ENCODE results near the gene MORC3.

The MORC3 gene

DNA sequence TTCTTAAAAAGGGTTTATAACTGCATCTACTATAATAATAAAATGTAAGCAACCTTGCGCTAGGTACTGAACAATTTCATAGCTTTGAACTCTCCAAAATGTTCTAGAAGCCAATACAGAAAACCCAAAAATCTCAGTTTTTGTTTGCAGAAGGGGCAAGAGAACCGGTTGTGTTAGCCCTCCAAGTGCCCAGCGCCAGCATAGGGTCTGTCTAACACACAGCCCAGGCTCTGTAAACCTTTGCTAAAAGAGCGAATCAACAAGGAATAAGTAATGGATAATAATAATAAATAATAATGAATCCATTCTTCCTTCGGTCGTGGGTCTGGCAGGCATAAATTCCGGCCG is 64.9 kb downstream of the MORC3 start:
- peak overlapping the region; percentile 84; the same call in 1 of the 2 replicates for H3K4me2 ChIP-seq (ENCODE audit: insufficient read depth, low read length)
- peaks cover 38% of the 10 kb centered on the region for H3K4me1 ChIP-seq (ENCODE audit: insufficient read depth, low read length)
- no peaks in the 10 kb centered on the region for H3K9me3 ChIP-seq (ENCODE audit: insufficient read depth, low read length, severe bottlenecking)
- peaks cover 5% of the 10 kb centered on the region; the same call in 1 of the 2 replicates for H4K20me1 ChIP-seq (ENCODE audit: insufficient read depth, low read length)
- TF ChIP-seq EZH2 (IDR thresholded peaks at IDR 0.05; ENCODE audit: borderline replicate concordance, low read depth, low read length, severe bottlenecking), result no peak
- TF ChIP-seq, protein P1, sequence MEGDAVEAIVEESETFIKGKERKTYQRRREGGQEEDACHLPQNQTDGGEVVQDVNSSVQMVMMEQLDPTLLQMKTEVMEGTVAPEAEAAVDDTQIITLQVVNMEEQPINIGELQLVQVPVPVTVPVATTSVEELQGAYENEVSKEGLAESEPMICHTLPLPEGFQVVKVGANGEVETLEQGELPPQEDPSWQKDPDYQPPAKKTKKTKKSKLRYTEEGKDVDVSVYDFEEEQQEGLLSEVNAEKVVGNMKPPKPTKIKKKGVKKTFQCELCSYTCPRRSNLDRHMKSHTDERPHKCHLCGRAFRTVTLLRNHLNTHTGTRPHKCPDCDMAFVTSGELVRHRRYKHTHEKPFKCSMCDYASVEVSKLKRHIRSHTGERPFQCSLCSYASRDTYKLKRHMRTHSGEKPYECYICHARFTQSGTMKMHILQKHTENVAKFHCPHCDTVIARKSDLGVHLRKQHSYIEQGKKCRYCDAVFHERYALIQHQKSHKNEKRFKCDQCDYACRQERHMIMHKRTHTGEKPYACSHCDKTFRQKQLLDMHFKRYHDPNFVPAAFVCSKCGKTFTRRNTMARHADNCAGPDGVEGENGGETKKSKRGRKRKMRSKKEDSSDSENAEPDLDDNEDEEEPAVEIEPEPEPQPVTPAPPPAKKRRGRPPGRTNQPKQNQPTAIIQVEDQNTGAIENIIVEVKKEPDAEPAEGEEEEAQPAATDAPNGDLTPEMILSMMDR (IDR thresholded peaks at IDR 0.05; ENCODE audit: borderline replicate concordance, extremely low read depth, low read length, poor library complexity, severe bottlenecking), result no peak
- H3K9ac ChIP-seq (ENCODE audit: low read depth, low read length), result no peak overlapping the region
- peaks cover 38% of the 10 kb centered on the region for H3K79me2 ChIP-seq (ENCODE audit: insufficient read depth, low read length)
- no peaks in the 10 kb centered on the region for H3K27me3 ChIP-seq (ENCODE audit: insufficient read depth, low read length, poor library complexity)
- peak overlapping the region; percentile 82 for H2AFZ ChIP-seq (ENCODE audit: low read depth, low read length)
- peak; percentile 41 for ATAC-seq (ENCODE audit: insufficient read depth, low read depth)
- no peak overlapping the region for H3K27ac ChIP-seq (ENCODE audit: low read length)
- H3K36me3 ChIP-seq (ENCODE audit: insufficient read depth, low read length), result peaks cover 37% of the 10 kb centered on the region
- DNase-seq, result no peak
- H3K4me3 ChIP-seq (ENCODE audit: low read depth in 1 of 2, low read length in 2 of 2), result peak overlapping the region; percentile 89 to 96; a peak in 3 of 4 replicates

DNA sequence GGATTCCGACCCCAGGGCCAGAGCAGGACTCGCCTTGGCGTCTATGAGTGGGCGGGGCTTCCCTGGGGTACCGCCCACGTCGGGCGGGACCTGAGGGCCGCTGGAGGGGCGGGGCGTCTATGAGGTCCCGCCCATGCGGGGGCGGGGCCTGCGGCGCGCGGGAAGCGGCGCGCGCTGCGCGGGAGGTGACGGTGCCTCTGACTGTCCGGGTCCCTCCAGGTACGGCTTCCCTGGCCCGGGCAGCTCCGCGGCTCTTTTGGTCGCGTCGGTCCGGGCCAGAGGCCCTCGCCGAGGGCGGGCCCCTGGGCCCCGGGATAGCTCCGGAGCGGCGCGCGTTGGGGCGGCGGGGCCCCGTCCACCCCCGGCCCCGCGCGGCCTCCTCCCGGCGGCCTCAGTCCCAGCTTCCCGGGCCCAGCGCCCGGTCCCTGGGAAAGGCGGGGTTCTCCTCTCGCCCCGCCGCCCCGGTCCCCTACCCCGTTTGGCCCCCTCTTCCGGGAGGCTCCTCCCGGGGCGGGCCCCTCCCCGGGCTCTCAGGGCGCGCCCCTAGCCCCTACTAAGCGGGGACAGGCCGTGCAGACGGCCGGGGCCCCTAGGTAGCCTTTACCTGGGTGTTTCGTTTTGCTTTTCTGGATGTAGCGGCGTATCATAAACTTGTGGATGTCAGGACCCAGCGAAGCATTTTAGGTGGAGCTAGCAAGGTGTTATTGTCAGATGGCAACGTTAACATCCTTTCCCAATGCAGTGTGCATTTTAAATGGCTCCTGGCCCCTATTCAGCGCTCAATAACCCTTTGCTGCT is 65.4 kb downstream of the MORC3 start, which contains the start of gene CHAF1B:
TSS of gene CHAF1B (plus strand) at position 160 of the 798 bp plus-strand sequence. CDS start 745 bp downstream, outside the sequence.
- TF ChIP-seq, protein P1 (IDR thresholded peaks at IDR 0.05; ENCODE audit: borderline replicate concordance, extremely low read depth, low read length, poor library complexity, severe bottlenecking), result no peak
- no peak for TF ChIP-seq EZH2 (IDR thresholded peaks at IDR 0.05; ENCODE audit: borderline replicate concordance, low read depth, low read length, severe bottlenecking)
- Histone ChIP-seq H3K4me1 (ENCODE audit: insufficient read depth, low read length) (peaks cover 38% of the 10 kb centered on the region), H3K4me3 (ENCODE audit: low read depth in 1 of 2, low read length in 2 of 2) (peak within 1 kb of the TSS; percentile 89 to 96), H3K9me3 (ENCODE audit: insufficient read depth, low read length, severe bottlenecking) (no peaks in the 10 kb centered on the region), H3K4me2 (ENCODE audit: insufficient read depth, low read length) (peak within 1 kb of the TSS; percentile 84), H3K36me3 (ENCODE audit: insufficient read depth, low read length) (peaks cover 43% of the 10 kb centered on the region), H3K27ac (ENCODE audit: low read length) (peak within 1 kb of the TSS; percentile 79), H3K79me2 (ENCODE audit: insufficient read depth, low read length) (peaks cover 38% of the 10 kb centered on the region), H2AFZ (ENCODE audit: low read depth, low read length) (peak within 1 kb of the TSS; percentile 82), H4K20me1 (ENCODE audit: insufficient read depth, low read length) (peaks cover 5% of the 10 kb centered on the region; the same call in 1 of the 2 replicates), H3K27me3 (ENCODE audit: insufficient read depth, low read length, poor library complexity) (no peaks in the 10 kb centered on the region), H3K9ac (ENCODE audit: low read depth, low read length) (peak within 1 kb of the TSS; percentile 78)
- ATAC-seq (ENCODE audit: insufficient read depth, low read depth), result peak; percentile 94
- DNase-seq, result peak; percentile 80

DNA sequence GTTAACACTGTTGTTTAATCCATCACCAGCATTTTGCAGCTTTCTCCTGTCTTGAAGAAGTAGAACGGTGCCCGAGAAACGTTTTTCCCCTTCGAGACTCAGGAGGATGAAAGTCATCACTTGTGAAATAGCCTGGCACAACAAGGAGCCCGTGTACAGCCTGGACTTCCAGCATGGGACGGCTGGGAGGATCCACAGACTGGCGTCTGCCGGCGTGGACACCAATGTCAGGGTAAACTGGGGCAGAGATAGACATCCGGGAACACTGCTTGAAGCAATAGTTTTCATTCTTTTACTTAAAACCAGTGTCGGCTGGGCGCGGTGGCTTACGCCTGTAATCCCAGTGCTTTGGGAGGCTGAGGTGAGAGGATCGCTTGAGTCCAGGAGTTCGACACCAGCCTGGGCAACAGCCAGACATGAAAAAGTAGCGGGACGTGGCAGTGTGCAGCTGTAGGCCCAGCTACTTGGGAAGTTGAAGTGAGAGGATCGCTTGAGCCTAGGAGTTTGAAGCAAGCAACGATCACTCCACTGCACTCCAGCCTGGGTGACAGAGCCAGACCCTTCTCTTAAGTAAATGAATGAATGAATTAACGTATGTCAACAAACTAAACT is 66.1 kb downstream of the MORC3 start:
- Histone ChIP-seq H3K4me2 (ENCODE audit: insufficient read depth, low read length) (peak overlapping the region; percentile 84), H3K79me2 (ENCODE audit: insufficient read depth, low read length) (peaks cover 38% of the 10 kb centered on the region), H3K27ac (ENCODE audit: low read length) (peak overlapping the region; percentile 79), H3K36me3 (ENCODE audit: insufficient read depth, low read length) (peaks cover 50% of the 10 kb centered on the region), H3K9ac (ENCODE audit: low read depth, low read length) (peak overlapping the region; percentile 78), H3K4me1 (ENCODE audit: insufficient read depth, low read length) (peaks cover 38% of the 10 kb centered on the region), H2AFZ (ENCODE audit: low read depth, low read length) (peak overlapping the region; percentile 82), H3K9me3 (ENCODE audit: insufficient read depth, low read length, severe bottlenecking) (peaks cover 1% of the 10 kb centered on the region), H3K27me3 (ENCODE audit: insufficient read depth, low read length, poor library complexity) (no peaks in the 10 kb centered on the region), H4K20me1 (ENCODE audit: insufficient read depth, low read length) (peaks cover 5% of the 10 kb centered on the region; the same call in 1 of the 2 replicates), H3K4me3 (ENCODE audit: low read depth in 1 of 2, low read length in 2 of 2) (peak overlapping the region; percentile 89 to 96)
- DNase-seq (no peak), ATAC-seq (ENCODE audit: insufficient read depth, low read depth) (no peak)
- no peak for TF ChIP-seq EZH2 (IDR thresholded peaks at IDR 0.05; ENCODE audit: borderline replicate concordance, low read depth, low read length, severe bottlenecking)
- TF ChIP-seq, protein P1 (IDR thresholded peaks at IDR 0.05; ENCODE audit: borderline replicate concordance, extremely low read depth, low read length, poor library complexity, severe bottlenecking), result no peak
